Glutamatergic neuron (in vitro differentiated cells): ENCODE data around the gene UST. TPM values are rescaled to one million over a fixed set of nuclear protein-coding genes. Genes with fewer than 3 reads are reported as not detected.

ENCODE experiments used
- DNase-seq: peaks from one replicate; pipeline ENCODE4 v3.0.0; 2022
- H3K27ac Mint-ChIP-seq: one replicate; pipeline ENCODE4 v1.8.0; 2020; ENCODE audit warnings: mild to moderate bottlenecking, mixed read lengths, inconsistent platforms; ENCODE audit not compliant: unreplicated experiment
- H3K27me3 Mint-ChIP-seq: one replicate; pipeline ENCODE4 v1.8.0; 2020; ENCODE audit warnings: mild to moderate bottlenecking, moderate library complexity, mixed read lengths, inconsistent platforms; ENCODE audit not compliant: unreplicated experiment
- H3K36me3 Mint-ChIP-seq: one replicate; pipeline ENCODE4 v1.8.0; 2020; ENCODE audit warnings: mild to moderate bottlenecking, mixed read lengths, inconsistent platforms; ENCODE audit not compliant: unreplicated experiment
- H3K4me1 Mint-ChIP-seq: one replicate; pipeline ENCODE4 v1.8.0; 2020; ENCODE audit warnings: mild to moderate bottlenecking, low read depth, mixed read lengths, inconsistent platforms; ENCODE audit not compliant: unreplicated experiment
- H3K4me3 Mint-ChIP-seq: one replicate; pipeline ENCODE4 v1.8.0; 2020; ENCODE audit warnings: mild to moderate bottlenecking, mixed read lengths, inconsistent platforms; ENCODE audit not compliant: unreplicated experiment
- H3K9me3 Mint-ChIP-seq: one replicate; pipeline ENCODE4 v1.8.0; 2020; ENCODE audit warnings: mild to moderate bottlenecking, moderate library complexity, mixed read lengths, inconsistent platforms; ENCODE audit not compliant: unreplicated experiment
- total RNA-seq: library from RNA; stranded (reverse); fragmentation: NEBNext Ultra II Directional; extraction: Animal tissue kit (Norgen Biotek cat#: 25700); gene quantifications from one replicate; pipeline ENCODE4 v1.2.1, GENCODE V29; 2021; ENCODE audit not compliant: unreplicated experiment
- TF ChIP-seq, protein P1 (sequence below): fragments of 200-600 bp; sonication (generic); IDR thresholded peaks from one replicate; pipeline ENCODE4 v1.5.0; 2021; ENCODE audit not compliant: partially characterized antibody, unreplicated experiment

UST gene
- total RNA-seq, 1 donor from 2014 or later: 11.2 TPM

DNA sequence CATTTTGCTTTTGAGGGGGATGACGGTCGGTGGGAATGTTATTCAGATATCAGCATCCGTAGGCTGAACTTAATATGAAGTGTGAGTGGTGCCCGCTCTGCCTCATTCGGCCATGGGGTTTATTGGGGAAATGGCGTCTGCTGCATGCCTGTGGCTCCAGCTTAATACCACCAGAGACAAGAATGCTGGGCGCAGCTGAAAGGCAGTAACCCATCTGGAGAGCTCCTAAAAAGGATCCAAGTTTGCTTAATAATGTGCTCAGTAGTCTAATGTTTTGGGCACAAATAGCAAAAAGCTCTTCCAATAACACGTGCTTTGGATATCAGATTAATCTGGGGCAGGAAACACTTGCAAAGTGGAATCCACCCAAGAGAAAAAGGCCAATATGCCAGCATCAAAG, 297.7 kb downstream of the UST start:
- H3K27ac Mint-ChIP-seq: no peak overlapping the region
- TF ChIP-seq, protein P1, sequence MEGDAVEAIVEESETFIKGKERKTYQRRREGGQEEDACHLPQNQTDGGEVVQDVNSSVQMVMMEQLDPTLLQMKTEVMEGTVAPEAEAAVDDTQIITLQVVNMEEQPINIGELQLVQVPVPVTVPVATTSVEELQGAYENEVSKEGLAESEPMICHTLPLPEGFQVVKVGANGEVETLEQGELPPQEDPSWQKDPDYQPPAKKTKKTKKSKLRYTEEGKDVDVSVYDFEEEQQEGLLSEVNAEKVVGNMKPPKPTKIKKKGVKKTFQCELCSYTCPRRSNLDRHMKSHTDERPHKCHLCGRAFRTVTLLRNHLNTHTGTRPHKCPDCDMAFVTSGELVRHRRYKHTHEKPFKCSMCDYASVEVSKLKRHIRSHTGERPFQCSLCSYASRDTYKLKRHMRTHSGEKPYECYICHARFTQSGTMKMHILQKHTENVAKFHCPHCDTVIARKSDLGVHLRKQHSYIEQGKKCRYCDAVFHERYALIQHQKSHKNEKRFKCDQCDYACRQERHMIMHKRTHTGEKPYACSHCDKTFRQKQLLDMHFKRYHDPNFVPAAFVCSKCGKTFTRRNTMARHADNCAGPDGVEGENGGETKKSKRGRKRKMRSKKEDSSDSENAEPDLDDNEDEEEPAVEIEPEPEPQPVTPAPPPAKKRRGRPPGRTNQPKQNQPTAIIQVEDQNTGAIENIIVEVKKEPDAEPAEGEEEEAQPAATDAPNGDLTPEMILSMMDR: no peak
- no peaks in the 10 kb centered on the region for H3K27me3 Mint-ChIP-seq
- H3K4me3 Mint-ChIP-seq: no peak overlapping the region
- no peak for DNase-seq
- H3K9me3 Mint-ChIP-seq: no peaks in the 10 kb centered on the region
- H3K36me3 Mint-ChIP-seq: no peaks in the 10 kb centered on the region
- H3K4me1 Mint-ChIP-seq: no peaks in the 10 kb centered on the region

DNA sequence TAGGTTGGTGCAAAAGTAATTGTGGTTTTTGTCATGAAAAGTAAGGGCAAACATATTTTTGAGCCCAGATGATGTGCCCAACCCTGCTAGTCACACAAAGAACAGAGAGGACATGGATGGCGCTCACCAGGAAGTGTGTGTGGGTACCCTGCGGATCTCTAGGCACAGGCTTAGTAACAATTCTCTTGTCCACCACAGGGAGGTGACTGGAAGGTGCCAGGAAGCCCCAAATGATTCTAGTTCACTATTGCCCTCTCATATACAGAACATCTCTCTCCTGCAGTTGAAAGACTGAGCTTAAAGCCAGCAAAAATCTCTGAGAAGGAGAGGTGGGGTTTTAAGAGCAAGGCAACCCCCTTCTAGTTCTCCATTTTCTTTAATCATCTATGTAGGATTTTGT, 298.6 kb downstream of the UST start:
- H3K27ac Mint-ChIP-seq: no peak overlapping the region
- no peaks in the 10 kb centered on the region for H3K36me3 Mint-ChIP-seq
- H3K9me3 Mint-ChIP-seq: no peaks in the 10 kb centered on the region
- H3K27me3 Mint-ChIP-seq: no peaks in the 10 kb centered on the region
- H3K4me3 Mint-ChIP-seq: no peak overlapping the region
- DNase-seq: no peak
- TF ChIP-seq, protein P1: no peak
- H3K4me1 Mint-ChIP-seq: no peaks in the 10 kb centered on the region

DNA sequence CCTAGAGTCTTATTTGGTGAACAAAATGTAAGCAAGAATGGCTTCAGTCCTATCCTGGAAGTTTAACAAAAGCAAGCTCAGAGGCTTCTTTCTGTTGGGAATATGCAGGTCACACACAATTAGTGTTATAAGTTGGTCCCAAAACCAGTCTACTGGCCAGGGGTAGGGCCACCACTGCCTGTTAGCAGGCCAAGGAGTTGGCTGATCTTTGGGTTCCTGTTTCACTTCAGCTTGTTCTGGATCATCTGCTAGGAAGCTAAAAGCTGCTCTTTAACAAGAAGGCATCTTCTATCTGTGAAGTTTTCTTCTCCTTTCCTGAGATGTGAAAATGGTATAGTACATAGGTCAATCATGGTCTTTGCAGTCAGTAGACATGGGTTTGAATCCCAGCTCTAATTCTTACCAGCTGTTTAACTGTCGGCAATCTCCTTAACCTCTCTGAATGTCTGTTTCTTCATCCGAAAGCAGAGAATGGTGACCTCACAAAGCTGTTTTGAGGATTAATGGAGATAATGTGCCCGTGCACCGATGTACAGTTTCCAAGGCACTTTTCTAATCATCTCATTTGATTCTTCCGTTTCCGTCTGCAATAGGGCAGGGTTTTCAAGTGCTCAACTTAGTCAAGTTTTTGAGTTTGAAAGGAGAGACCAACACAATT, 299.5 kb downstream of the UST start:
- Mint-ChIP-seq H3K9me3 (no peaks in the 10 kb centered on the region), H3K4me1 (peaks cover 3% of the 10 kb centered on the region), H3K27me3 (no peaks in the 10 kb centered on the region), H3K36me3 (no peaks in the 10 kb centered on the region), H3K4me3 (no peak overlapping the region), H3K27ac (no peak overlapping the region)
- DNase-seq: no peak
- TF ChIP-seq, protein P1: no peak

DNA sequence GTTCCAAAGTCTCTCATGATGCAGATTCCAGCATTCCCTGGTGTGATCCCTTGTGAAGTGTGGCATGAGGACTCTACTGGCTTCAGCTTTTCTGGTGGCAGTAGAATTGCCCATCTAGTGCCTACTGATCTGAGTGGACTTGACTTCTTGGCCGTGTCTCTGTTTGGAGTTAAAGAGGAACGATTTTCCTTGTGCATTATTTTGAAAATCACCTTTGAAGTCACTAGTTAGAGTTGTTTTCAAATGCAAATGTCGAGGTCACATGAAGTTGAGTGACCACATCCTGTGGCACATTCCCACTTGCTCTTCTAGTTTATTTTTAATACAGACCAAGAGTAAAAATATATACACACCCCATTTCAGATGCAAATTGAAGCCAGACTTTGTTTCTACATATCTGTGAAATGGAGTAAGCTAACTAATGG, 300.0 kb downstream of the UST start:
- no peak for DNase-seq
- Mint-ChIP-seq H3K9me3 (no peaks in the 10 kb centered on the region), H3K27me3 (no peaks in the 10 kb centered on the region), H3K4me1 (peaks cover 3% of the 10 kb centered on the region), H3K36me3 (no peaks in the 10 kb centered on the region), H3K4me3 (no peak overlapping the region), H3K27ac (no peak overlapping the region)
- TF ChIP-seq, protein P1: no peak

DNA sequence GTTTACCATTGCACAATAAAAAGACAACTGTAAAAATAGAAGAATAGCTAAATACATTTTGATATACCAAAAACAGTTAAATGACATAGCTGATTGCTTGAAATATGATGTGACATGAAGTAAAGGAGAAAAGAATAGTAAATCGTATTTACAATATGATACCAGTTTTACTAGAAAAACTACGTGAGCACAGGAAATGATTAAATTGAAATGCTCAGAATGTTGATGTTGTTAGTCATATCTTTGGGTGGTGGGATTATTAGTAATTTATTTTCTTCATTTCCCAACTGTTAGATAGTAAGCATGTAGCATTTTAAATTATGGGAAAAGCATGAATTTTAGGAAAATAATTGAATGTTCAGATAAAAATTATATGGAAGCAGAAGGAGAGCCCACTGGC, 302.4 kb downstream of the UST start:
- TF ChIP-seq, protein P1: no peak
- Mint-ChIP-seq H3K9me3 (peaks cover 4% of the 10 kb centered on the region), H3K36me3 (no peaks in the 10 kb centered on the region), H3K4me3 (no peak overlapping the region), H3K27ac (no peak overlapping the region), H3K27me3 (peaks cover 3% of the 10 kb centered on the region), H3K4me1 (peaks cover 17% of the 10 kb centered on the region)
- DNase-seq: no peak
